AG10803 (cell line): ENCODE results near the gene ZNF491.
A peak's percentile ranks its signal among the peaks of the same experiment; 100 is the strongest.
"Not testable (repeated sequence)": the region's sequence is repeated elsewhere in the genome, so short reads cannot be mapped to it uniquely, and the experiment has no call there.

Source experiments
- DNase-seq: peaks from one replicate; pipeline ENCODE4 v3.0.0; 2010; ENCODE audit warnings: low read depth
- H3K4me3 ChIP-seq: 2 replicates; pipeline ENCODE4 v1.5.1; 2011; ENCODE audit warnings: mild to moderate bottlenecking, low read length, control low read depth
- CTCF ChIP-seq: conservative IDR thresholded peaks from 2 replicates; pipeline ENCODE4 v1.5.1; 2011; ENCODE audit warnings: mild to moderate bottlenecking, low read length, control low read depth, inconsistent platforms

Gene ZNF491

DNA sequence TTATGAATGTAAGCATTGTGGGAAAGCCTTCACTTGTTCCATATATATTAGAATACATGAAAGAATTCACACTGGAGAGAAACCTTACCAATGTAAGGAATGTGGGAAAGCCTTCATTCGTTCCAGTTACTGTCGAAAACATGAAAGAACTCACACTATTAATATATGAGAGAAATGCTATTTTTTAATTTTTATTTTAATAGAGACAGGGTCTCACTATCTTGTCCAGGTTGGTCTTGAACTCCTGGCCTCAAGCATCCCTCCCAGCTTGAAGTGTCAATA lies 8.7 kb downstream of the ZNF491 start:
- no peak for TF ChIP-seq CTCF
- H3K4me3 ChIP-seq, result no peak overlapping the region
- no peak for DNase-seq

GRCh38 chr19:11813703-11814028 lies 15.3 kb downstream of the ZNF491 start:
- DNase-seq, result no peak
- peak overlapping the region; percentile 98 for H3K4me3 ChIP-seq
- no peak for TF ChIP-seq CTCF

DNA sequence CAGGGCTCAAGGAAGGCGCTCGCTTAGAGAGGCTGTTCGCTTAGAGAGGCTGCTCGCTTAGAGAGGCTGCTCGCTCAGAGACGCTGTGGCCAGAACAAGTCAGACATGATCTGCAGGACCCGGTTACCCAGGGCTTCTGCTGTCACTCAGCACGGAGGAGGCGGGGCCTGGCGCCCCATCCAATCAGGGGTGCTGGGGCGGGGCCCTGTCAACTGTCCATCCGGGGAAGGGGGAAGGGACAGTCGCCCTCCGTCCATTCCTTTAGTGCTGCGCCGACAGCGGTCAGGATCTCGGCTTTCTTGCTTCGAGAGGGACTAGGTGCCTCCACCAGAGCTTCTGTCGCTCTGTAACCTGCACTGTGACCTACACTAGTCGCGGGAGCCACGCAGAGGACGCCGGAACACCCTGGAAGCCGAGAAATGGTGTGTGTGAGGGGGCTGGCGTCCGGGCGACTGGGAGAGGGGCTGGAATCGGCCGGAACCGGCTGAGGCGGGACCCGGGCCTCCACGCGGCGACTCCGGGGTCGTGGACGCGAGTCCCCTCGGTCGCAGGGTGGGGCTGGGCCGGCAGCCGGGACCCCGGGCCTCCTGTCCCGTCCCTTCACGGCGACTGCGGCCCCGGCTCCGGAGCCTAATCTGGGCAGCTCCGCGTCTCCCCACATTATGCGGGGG lies 15.8 kb downstream of the ZNF491 start, which contains the start of gene ZNF440:
TSS of gene ZNF440 (plus strand) at position 245 of the 671 bp plus-strand sequence. CDS start at position 420, 175 bp downstream.
- DNase-seq, result peak; percentile 89
- no peak for TF ChIP-seq CTCF
- peak within 1 kb of the TSS; percentile 98 for H3K4me3 ChIP-seq

- peak; percentile 30 for DNase-seq
- peak overlapping the region; percentile 98 for H3K4me3 ChIP-seq
- TF ChIP-seq CTCF, result no peak
These were observed 16.3 kb downstream of the ZNF491 start for GRCh38 chr19:11814700-11815035.

DNA sequence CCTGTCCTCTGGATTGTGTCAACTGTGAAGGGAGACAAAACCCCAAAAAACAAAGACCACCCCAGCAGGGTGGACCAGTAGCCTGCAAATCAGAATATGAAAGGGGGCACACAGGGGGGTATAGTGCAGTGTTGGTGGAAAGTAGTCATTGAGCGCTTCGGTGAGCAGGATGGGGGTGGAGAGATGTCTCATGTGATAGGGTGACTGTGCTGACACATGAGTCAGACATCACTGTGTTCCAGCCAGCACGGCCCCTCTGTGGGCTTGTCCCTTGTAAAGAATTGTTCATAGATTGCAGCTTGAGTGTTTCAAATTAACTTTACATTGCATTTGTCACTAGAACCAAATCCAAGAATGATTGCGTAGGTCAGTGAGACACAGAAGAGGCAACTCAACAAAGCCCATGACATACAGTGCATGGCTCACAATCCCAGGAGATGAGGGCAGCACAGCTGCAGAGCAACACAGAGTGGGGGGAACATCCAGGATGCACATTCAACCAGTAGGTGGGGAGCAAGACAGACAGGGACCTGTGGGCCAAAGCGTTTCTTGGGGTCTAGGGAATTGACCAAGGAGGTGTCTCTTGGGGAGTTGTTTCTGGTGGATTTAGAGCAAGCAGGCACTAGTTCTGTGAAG lies 23.3 kb downstream of the ZNF491 start:
- H3K4me3 ChIP-seq, result no peak overlapping the region
- no peak for TF ChIP-seq CTCF
- peak; percentile 32 for DNase-seq

GRCh38 chr19:11828957-11829876 lies 30.9 kb downstream of the ZNF491 start:
- not testable (repeated sequence) for H3K4me3 ChIP-seq, DNase-seq

GRCh38 chr19:11832253-11832912 lies 34.1 kb downstream of the ZNF491 start:
- no peak overlapping the region for H3K4me3 ChIP-seq
- no peak for DNase-seq
- TF ChIP-seq CTCF, result no peak
